Ovary (tissue), 9 donors: ENCODE data around the gene GPRIN3. TPM values are rescaled to one million over a fixed set of nuclear protein-coding genes. Genes with fewer than 3 reads are reported as not detected.

Experiments used
- DNase-seq, 5 donors: peaks; one replicate each; pipeline ENCODE4 v3.0.0-alpha.2; 2019 to 2020
- H3K27ac ChIP-seq, 2 donors: fragments of 200-600 bp; one replicate each; pipeline versions ENCODE4 v1.5.1 to v1.8.0; 2019 to 2022
- H3K27me3 ChIP-seq: fragments of 200-600 bp; one replicate; pipeline ENCODE4 v1.8.0; 2022
- H3K36me3 ChIP-seq: fragments of 200-600 bp; sonication (generic); one replicate; pipeline ENCODE4 v1.5.1; 2019
- H3K4me1 ChIP-seq: one replicate; pipeline ENCODE4 v1.8.1; 2013; ENCODE audit warnings: mild to moderate bottlenecking, moderate library complexity; ENCODE audit not compliant: insufficient read depth
- H3K4me3 ChIP-seq: fragments of 200-600 bp; sonication (generic); one replicate; pipeline ENCODE4 v1.5.1; 2017
- H3K9me3 ChIP-seq, 2 donors: fragments of 200-600 bp in 1 of 2; sonication (generic) in 1 of 2; one replicate each; pipeline versions ENCODE4 v1.5.1 to v1.8.1; 2013 to 2019; ENCODE audit warnings: mild to moderate bottlenecking in 1 of 2, moderate library complexity in 1 of 2
- CTCF ChIP-seq, 3 donors: fragments of 450-650 bp in 2 of 3; fragments of 200-600 bp in 1 of 3; IDR thresholded peaks; one replicate each; pipeline versions ENCODE4 v1.5.1 to v1.8.0; 2016 to 2022; ENCODE audit warnings: antibody characterized with exemption in 3 of 3, mild to moderate bottlenecking in 1 of 3
- EP300 ChIP-seq: sonication (generic); formaldehyde crosslinking; IDR thresholded peaks from one replicate; pipeline ENCODE4 v1.6.1; 2017; ENCODE audit warnings: antibody characterized with exemption
- POLR2A ChIP-seq: fragments of 450-650 bp; IDR thresholded peaks from one replicate; pipeline ENCODE4 v1.6.1; 2017; ENCODE audit warnings: antibody characterized with exemption, mild to moderate bottlenecking, moderate library complexity
- WGBS, 3 donors: extraction: QIAGEN DNeasy Blood & Tissue Kit in 1 of 3; methylation state at CpG; one replicate each; pipeline versions ENCODE4 v1.1.5 to v1.1.7; 2013 to 2017; 5-methylcytosine and 5-hydroxymethylcytosine counted together
- intact Hi-C, 4 donors: fragments of 100-400 bp; cut with DNase I; formaldehyde crosslinking; loops; one replicate each; pipeline versions ENCODE4 v1.11.0 to v1.15.1; 2022 to 2023
- polyA plus RNA-seq, 2 donors: library from polyadenylated mRNA; stranded (reverse); fragments of 200-250 nt in 1 of 2; fragments of 350-450 nt in 1 of 2; fragmentation: Illumina TruSeq in 1 of 2; extraction: RNeasy Lipid Tissue Mini Kit (QIAGEN cat#74804) in 1 of 2; gene quantifications; one replicate each; pipeline ENCODE4 v1.2.3, GENCODE V29; 2013 to 2014
- total RNA-seq, 7 donors: library from RNA; depleted of rRNA in 2 of 7; stranded (reverse); fragments of >200 nt in 2 of 7; fragmentation: NEBNext Ultra II Directional in 3 of 7; extraction: Animal tissue kit (Norgen Biotek cat#: 25700) in 3 of 7; gene quantifications; one replicate each; pipeline versions ENCODE4 v1.1.0 to v1.2.4, GENCODE V29; 2016 to 2023
- donor health status: DM: no; HTN: no; CAD: no; lungs with moderate emphysema.
- donor health status: DM: no; HTN: no; CAD: no.
- donor health status: Bipolar disorder and iron deficiency.
- donor health status: DM: yes; HTN: yes; CAD: no.
- donor health status: DM: no; HTN: no; CAD: no.
- donor health status: DM: yes; HTN: yes; CAD: no.

The GPRIN3 gene
- total and polyA plus RNA-seq, 9 donors: 1.0 to 6.8 (median 3.7) TPM

- Histone ChIP-seq H3K27me3 (no peaks in the 10 kb centered on the region), H3K9me3 (no peaks in the 10 kb centered on the region), H3K36me3 (no peaks in the 10 kb centered on the region), H3K27ac (no peak overlapping the region), H3K4me1 (no peaks in the 10 kb centered on the region), H3K4me3 (no peak overlapping the region)
- no peak for DNase-seq
- intact Hi-C loops: no loop called here
- 48 to 74% (median 57%) methylated on average over 2 of the region's 2 CpGs for WGBS, 3 donors
- TF ChIP-seq POLR2A (no peak), EP300 (no peak), CTCF (IDR thresholded peaks at IDR 0.05) (no peak)
Observed at GRCh38 chr4:89337681-89338080, 30.1 kb upstream of the GPRIN3 start.

GRCh38 chr4:89336818-89337420, 29.3 kb upstream of the GPRIN3 start:
- no peaks in the 10 kb centered on the region for H3K27me3 ChIP-seq
- TF ChIP-seq EP300 (no peak), POLR2A (no peak), CTCF (IDR thresholded peaks at IDR 0.05) (no peak)
- no peak for DNase-seq
- intact Hi-C loops: no loop called here
- H3K4me3 ChIP-seq: no peak overlapping the region
- H3K4me1 ChIP-seq: no peaks in the 10 kb centered on the region
- WGBS, 3 donors: 68 to 75% (median 74%) methylated on average over 4 of the region's 4 CpGs
- no peaks in the 10 kb centered on the region for H3K36me3 ChIP-seq
- no peak overlapping the region for H3K27ac ChIP-seq
- no peaks in the 10 kb centered on the region for H3K9me3 ChIP-seq

GRCh38 chr4:89334830-89335229, 27.2 kb upstream of the GPRIN3 start:
- Histone ChIP-seq H3K4me3 (no peak overlapping the region), H3K9me3 (no peaks in the 10 kb centered on the region), H3K4me1 (no peaks in the 10 kb centered on the region), H3K27ac (no peak overlapping the region), H3K27me3 (no peaks in the 10 kb centered on the region), H3K36me3 (no peaks in the 10 kb centered on the region)
- TF ChIP-seq POLR2A (no peak), EP300 (no peak), CTCF (IDR thresholded peaks at IDR 0.05) (no peak)
- intact Hi-C loops: no loop called here
- DNase-seq: no peak
- WGBS, 3 donors: 14 to 43% (median 30%) methylated on average over 4 of the region's 4 CpGs

- Histone ChIP-seq H3K36me3 (no peaks in the 10 kb centered on the region), H3K27ac (no peak overlapping the region), H3K9me3 (no peaks in the 10 kb centered on the region), H3K27me3 (no peaks in the 10 kb centered on the region), H3K4me3 (no peak overlapping the region), H3K4me1 (no peaks in the 10 kb centered on the region)
- intact Hi-C loops: no loop called here
- TF ChIP-seq CTCF (IDR thresholded peaks at IDR 0.05) (no peak), EP300 (no peak), POLR2A (no peak)
- no peak for DNase-seq
Observed at GRCh38 chr4:89334311-89334710, 26.7 kb upstream of the GPRIN3 start.
